IMR-90 (cell line): ENCODE measurements around the gene CLPTM1. TPM values are rescaled to one million over a fixed set of nuclear protein-coding genes. Genes with fewer than 3 reads are reported as not detected.
A peak's percentile ranks its signal among the peaks of the same experiment; 100 is the strongest.
"Not testable (repeated sequence)": the region's sequence is repeated elsewhere in the genome, so short reads cannot be mapped to it uniquely, and the experiment has no call there.

Source experiments
- ATAC-seq: fragments of 200-7000 bp; cut with Tn5 transposase; 2 replicates; pipeline ENCODE4 v1.9.1; 2020; ENCODE audit warnings: low read depth, mild to moderate bottlenecking, moderate library complexity
- BruUV-seq: library from RNA; stranded (reverse); fragments of 400-500 nt; replicated peaks from 2 replicates; lab custom pipeline; 2021; lab: Mats Ljungman, UMichigan
- CTCF ChIA-PET: fragments of 300-600 bp; formaldehyde crosslinking; extraction: SDS; loops from one replicate; lab custom pipeline; 2021; ENCODE audit warnings: antibody characterized with exemption; lab: Yijun Ruan, JAX
- POLR2A ChIA-PET: fragments of 300-600 bp; sonication (Branson Sonifier 250); formaldehyde crosslinking; loops from one replicate; lab custom pipeline; 2022; ENCODE audit warnings: antibody characterized with exemption; ENCODE audit not compliant: unreplicated experiment; lab: Charles Lee
- DNase-seq: peaks from one replicate; pipeline ENCODE4 v3.0.0; 2013
- H2AFZ ChIP-seq: replicated peaks from 2 replicates; pipeline ENCODE3; 2013; ENCODE audit warnings: low read length, mild to moderate bottlenecking; ENCODE audit not compliant: poor library complexity
- H2AK5ac ChIP-seq: 2 replicates; pipeline ENCODE4 v1.6.1; 2013; ENCODE audit warnings: low read depth, low read length, inconsistent platforms
- H2AK9ac ChIP-seq: replicated peaks from 2 replicates; pipeline ENCODE3; 2013; ENCODE audit warnings: mild to moderate bottlenecking, low read depth, low read length, moderate library complexity; ENCODE audit not compliant: poor library complexity
- H2BK120ac ChIP-seq: 2 replicates; pipeline ENCODE4 v1.6.1; 2013; ENCODE audit warnings: low read depth, low read length, inconsistent platforms
- H2BK15ac ChIP-seq: 3 replicates; pipeline ENCODE4 v1.6.1; 2013; ENCODE audit warnings: low read depth, low read length, inconsistent platforms
- H2BK20ac ChIP-seq: 2 replicates; pipeline ENCODE4 v1.6.1; 2013; ENCODE audit warnings: low read depth, mild to moderate bottlenecking, inconsistent platforms, low read length, moderate library complexity
- H2BK5ac ChIP-seq: 2 replicates; pipeline ENCODE4 v1.6.1; 2013; ENCODE audit warnings: mild to moderate bottlenecking, low read depth, low read length, inconsistent platforms; ENCODE audit not compliant: poor library complexity, severe bottlenecking
- H3K14ac ChIP-seq: replicated peaks from 2 replicates; pipeline ENCODE4 v1.6.1; 2013; ENCODE audit warnings: low read depth, low read length, inconsistent platforms
- H3K18ac ChIP-seq: 2 replicates; pipeline ENCODE4 v1.6.1; 2013; ENCODE audit warnings: low read depth, low read length, control low read depth
- H3K23ac ChIP-seq: 2 replicates; pipeline ENCODE4 v1.6.1; 2013; ENCODE audit warnings: low read depth, low read length, inconsistent platforms
- H3K27ac ChIP-seq: 2 replicates; pipeline ENCODE4 v1.5.1; 2013; ENCODE audit warnings: mild to moderate bottlenecking, control low read depth, low read length; ENCODE audit not compliant: insufficient read depth
- H3K27me3 ChIP-seq: 2 replicates; pipeline ENCODE4 v1.6.1; 2013; ENCODE audit warnings: low read length; ENCODE audit not compliant: control insufficient read depth, insufficient read depth
- H3K36me3 ChIP-seq: 2 replicates; pipeline ENCODE4 v1.6.1; 2013; ENCODE audit warnings: low read length, mixed read lengths; ENCODE audit not compliant: control insufficient read depth, insufficient read depth
- H3K4ac ChIP-seq: 2 replicates; pipeline ENCODE4 v1.6.1; 2013; ENCODE audit warnings: low read depth, low read length, inconsistent platforms
- H3K4me1 ChIP-seq: 2 replicates; pipeline ENCODE4 v1.6.1; 2013; ENCODE audit warnings: low read length, mixed read lengths; ENCODE audit not compliant: control insufficient read depth, insufficient read depth
- H3K4me2 ChIP-seq: 2 replicates; pipeline ENCODE4 v1.6.1; 2013; ENCODE audit warnings: low read depth, mild to moderate bottlenecking, control low read depth, low read length, moderate library complexity
- H3K4me3 ChIP-seq: 2 replicates; pipeline ENCODE4 v1.5.1; 2013; ENCODE audit warnings: low read depth, mild to moderate bottlenecking, control low read depth, low read length, moderate library complexity; ENCODE audit not compliant: insufficient read depth
- H3K56ac ChIP-seq: 2 replicates; pipeline ENCODE4 v1.6.1; 2013; ENCODE audit warnings: low read length, inconsistent platforms; ENCODE audit not compliant: insufficient read depth; ENCODE audit errors: extremely low read depth
- H3K79me1 ChIP-seq, 2 experiments: 2 replicates each; pipeline ENCODE4 v1.6.1; 2013; ENCODE audit warnings: low read length in 2 of 2, inconsistent platforms in 1 of 2, low read depth in 1 of 2
- H3K9ac ChIP-seq: 2 replicates; pipeline ENCODE4 v1.6.1; 2013; ENCODE audit warnings: low read depth, low read length, control low read depth
- H3K9me1 ChIP-seq: 2 replicates; pipeline ENCODE4 v1.6.1; 2013; ENCODE audit warnings: low read length, inconsistent platforms; ENCODE audit not compliant: insufficient read depth
- H3K9me3 ChIP-seq: 2 replicates; pipeline ENCODE4 v1.6.1; 2013; ENCODE audit warnings: low read length; ENCODE audit not compliant: control insufficient read depth, insufficient read depth
- H4K20me1 ChIP-seq: 2 replicates; pipeline ENCODE4 v1.6.1; 2013; ENCODE audit warnings: low read length, inconsistent platforms; ENCODE audit not compliant: insufficient read depth
- H4K5ac ChIP-seq: 2 replicates; pipeline ENCODE4 v1.6.1; 2013; ENCODE audit warnings: mild to moderate bottlenecking, low read depth, low read length, control low read depth
- H4K8ac ChIP-seq, 2 experiments: 2 replicates each; pipeline ENCODE4 v1.6.1; 2013; ENCODE audit warnings: low read depth in 2 of 2, low read length in 2 of 2, control low read depth in 1 of 2, inconsistent platforms in 1 of 2
- H4K91ac ChIP-seq: 2 replicates; pipeline ENCODE4 v1.6.1; 2013; ENCODE audit warnings: low read depth, low read length, inconsistent platforms; ENCODE audit not compliant: insufficient read depth
- WGBS, 2 experiments: methylation state at CpG; one replicate each; pipeline versions ENCODE4 v1.1.5 to v1.1.7; 2013; ENCODE audit warnings: missing lambda C conversion rate in 2 of 2; ENCODE audit not compliant: insufficient read length in 1 of 2; ENCODE audit errors: extremely low coverage in 2 of 2; 5-methylcytosine and 5-hydroxymethylcytosine counted together
- dilution Hi-C: fragments of 300-500 bp; cut with HindIII; formaldehyde crosslinking; loops from one replicate; pipeline ENCODE4 v1.14.3; 2018; ENCODE audit warnings: low sequenced_read_pairs; ENCODE audit not compliant: unreplicated experiment
- in situ Hi-C: fragments of 300-500 bp; cut with MboI; formaldehyde crosslinking; loops from 3 replicates; pipeline ENCODE4 v1.14.3; 2019; ENCODE audit warnings: low sequenced_read_pairs, inconsistent platforms, mixed read lengths
- intact Hi-C: fragments of 100-400 bp; cut with micrococcal nuclease; formaldehyde crosslinking; loops from 2 replicates; pipeline ENCODE4 v1.10.0; 2022
- polyA plus RNA-seq, 3 experiments: library from polyadenylated mRNA; depleted of rRNA; stranded (reverse); fragments of >200 nt; gene quantifications; 2 replicates each; pipeline ENCODE4 v1.2.3, GENCODE V29; 2012; ENCODE audit warnings: low replicate concordance in 1 of 3
- total RNA-seq: library from RNA; depleted of rRNA; stranded (reverse); fragments of >200 nt; gene quantifications from 2 replicates; pipeline ENCODE4 v1.2.3, GENCODE V29; 2012

The CLPTM1 gene
- total and polyA plus RNA-seq, 2 of the 4 experiments (the other 2 are of a cell fraction), result 23.8 to 88.8 TPM

GRCh38 chr19:45000665-45001064 lies 45.5 kb downstream of the CLPTM1 start:
- ATAC-seq, H3K23ac ChIP-seq, DNase-seq, H3K27me3 ChIP-seq, H3K4me1 ChIP-seq, H3K56ac ChIP-seq, intact Hi-C loops, H4K20me1 ChIP-seq, in situ Hi-C loops, BruUV-seq, H2BK15ac ChIP-seq, H3K9me3 ChIP-seq, dilution Hi-C loops, H2AK9ac ChIP-seq, POLR2A ChIA-PET, H3K36me3 ChIP-seq, H2BK20ac ChIP-seq: not testable (repeated sequence)
- peak overlapping the region; percentile 92 for H4K91ac ChIP-seq
- peaks cover 11% of the 10 kb centered on the region; the same call in 1 of the 2 replicates for H3K9me1 ChIP-seq
- H3K14ac ChIP-seq, result peak overlapping the region; percentile 88
- peak overlapping the region; percentile 29; the same call in 1 of the 2 replicates for H3K27ac ChIP-seq
- 63% methylated on average over 7 of the region's 19 CpGs; no CpG with 5 or more reads in 1 of the 2 experiments for WGBS, 2 experiments
- H3K4ac ChIP-seq, result peak overlapping the region; percentile 79; the same call in 1 of the 2 replicates
- H2BK120ac ChIP-seq, result peak overlapping the region; percentile 47; the same call in 1 of the 2 replicates
- H3K79me1 ChIP-seq, result peaks cover 14 to 15% of the 10 kb centered on the region in 2 experiments
- peak overlapping the region; percentile 83 for H3K18ac ChIP-seq
- H2AK5ac ChIP-seq, result peak overlapping the region; percentile 12; the same call in 1 of the 2 replicates
- peak overlapping the region; percentile 96 for H2AFZ ChIP-seq
- peak overlapping the region; percentile 50; the same call in 1 of the 2 replicates for H3K4me3 ChIP-seq
- CTCF ChIA-PET, result interaction anchor here (2.5 kb wide), 1 partner anchor 17 kb away, joined by 8 read pairs; no protein-coding TSS in a partner anchor
- peak overlapping the region; percentile 57; the same call in 1 of the 2 replicates for H3K9ac ChIP-seq
- H3K4me2 ChIP-seq, result peak overlapping the region; percentile 97
- peak overlapping the region; percentile 44 to 92; a peak in 3 of 4 replicates for H4K8ac ChIP-seq
- H4K5ac ChIP-seq, result peak overlapping the region; percentile 91
- H2BK5ac ChIP-seq, result peak overlapping the region; percentile 63
